Measurements from ENCODE around the gene FOXC1. TPM values are rescaled to one million over a fixed set of nuclear protein-coding genes. Genes with fewer than 3 reads are reported as not detected.

The FOXC1 gene
- total and polyA plus RNA-seq, 2 of the 13 experiments (the other 11 are each of a cell fraction or from before 2014, with no cell fraction given) = 0.44 to 0.55 TPM

DNA sequence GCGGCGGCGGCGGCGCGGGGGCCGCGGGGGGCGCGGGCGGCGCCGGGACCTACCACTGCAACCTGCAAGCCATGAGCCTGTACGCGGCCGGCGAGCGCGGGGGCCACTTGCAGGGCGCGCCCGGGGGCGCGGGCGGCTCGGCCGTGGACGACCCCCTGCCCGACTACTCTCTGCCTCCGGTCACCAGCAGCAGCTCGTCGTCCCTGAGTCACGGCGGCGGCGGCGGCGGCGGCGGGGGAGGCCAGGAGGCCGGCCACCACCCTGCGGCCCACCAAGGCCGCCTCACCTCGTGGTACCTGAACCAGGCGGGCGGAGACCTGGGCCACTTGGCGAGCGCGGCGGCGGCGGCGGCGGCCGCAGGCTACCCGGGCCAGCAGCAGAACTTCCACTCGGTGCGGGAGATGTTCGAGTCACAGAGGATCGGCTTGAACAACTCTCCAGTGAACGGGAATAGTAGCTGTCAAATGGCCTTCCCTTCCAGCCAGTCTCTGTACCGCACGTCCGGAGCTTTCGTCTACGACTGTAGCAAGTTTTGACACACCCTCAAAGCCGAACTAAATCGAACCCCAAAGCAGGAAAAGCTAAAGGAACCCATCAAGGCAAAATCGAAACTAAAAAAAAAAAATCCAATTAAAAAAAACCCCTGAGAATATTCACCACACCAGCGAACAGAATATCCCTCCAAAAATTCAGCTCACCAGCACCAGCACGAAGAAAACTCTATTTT lies 2.0 kb downstream of the FOXC1 start (continued):
- TF ChIP-seq, protein P1, sequence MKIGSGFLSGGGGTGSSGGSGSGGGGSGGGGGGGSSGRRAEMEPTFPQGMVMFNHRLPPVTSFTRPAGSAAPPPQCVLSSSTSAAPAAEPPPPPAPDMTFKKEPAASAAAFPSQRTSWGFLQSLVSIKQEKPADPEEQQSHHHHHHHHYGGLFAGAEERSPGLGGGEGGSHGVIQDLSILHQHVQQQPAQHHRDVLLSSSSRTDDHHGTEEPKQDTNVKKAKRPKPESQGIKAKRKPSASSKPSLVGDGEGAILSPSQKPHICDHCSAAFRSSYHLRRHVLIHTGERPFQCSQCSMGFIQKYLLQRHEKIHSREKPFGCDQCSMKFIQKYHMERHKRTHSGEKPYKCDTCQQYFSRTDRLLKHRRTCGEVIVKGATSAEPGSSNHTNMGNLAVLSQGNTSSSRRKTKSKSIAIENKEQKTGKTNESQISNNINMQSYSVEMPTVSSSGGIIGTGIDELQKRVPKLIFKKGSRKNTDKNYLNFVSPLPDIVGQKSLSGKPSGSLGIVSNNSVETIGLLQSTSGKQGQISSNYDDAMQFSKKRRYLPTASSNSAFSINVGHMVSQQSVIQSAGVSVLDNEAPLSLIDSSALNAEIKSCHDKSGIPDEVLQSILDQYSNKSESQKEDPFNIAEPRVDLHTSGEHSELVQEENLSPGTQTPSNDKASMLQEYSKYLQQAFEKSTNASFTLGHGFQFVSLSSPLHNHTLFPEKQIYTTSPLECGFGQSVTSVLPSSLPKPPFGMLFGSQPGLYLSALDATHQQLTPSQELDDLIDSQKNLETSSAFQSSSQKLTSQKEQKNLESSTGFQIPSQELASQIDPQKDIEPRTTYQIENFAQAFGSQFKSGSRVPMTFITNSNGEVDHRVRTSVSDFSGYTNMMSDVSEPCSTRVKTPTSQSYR (CRISPR knock-in tag; IDR thresholded peaks at IDR 0.05; ENCODE audit: borderline replicate concordance) = no peak
- TF ChIP-seq TCF12 (IDR thresholded peaks at IDR 0.05) = no peak
- no peak for TF ChIP-seq TCF12 (CRISPR knock-in tag; IDR thresholded peaks at IDR 0.05)
- TF ChIP-seq ZNF644 (CRISPR knock-in tag; IDR thresholded peaks at IDR 0.05; ENCODE audit: low read depth) = no peak
- TF ChIP-seq ZNF768 (CRISPR knock-in tag; IDR thresholded peaks at IDR 0.05) = no peak
- TF ChIP-seq, protein P2, sequence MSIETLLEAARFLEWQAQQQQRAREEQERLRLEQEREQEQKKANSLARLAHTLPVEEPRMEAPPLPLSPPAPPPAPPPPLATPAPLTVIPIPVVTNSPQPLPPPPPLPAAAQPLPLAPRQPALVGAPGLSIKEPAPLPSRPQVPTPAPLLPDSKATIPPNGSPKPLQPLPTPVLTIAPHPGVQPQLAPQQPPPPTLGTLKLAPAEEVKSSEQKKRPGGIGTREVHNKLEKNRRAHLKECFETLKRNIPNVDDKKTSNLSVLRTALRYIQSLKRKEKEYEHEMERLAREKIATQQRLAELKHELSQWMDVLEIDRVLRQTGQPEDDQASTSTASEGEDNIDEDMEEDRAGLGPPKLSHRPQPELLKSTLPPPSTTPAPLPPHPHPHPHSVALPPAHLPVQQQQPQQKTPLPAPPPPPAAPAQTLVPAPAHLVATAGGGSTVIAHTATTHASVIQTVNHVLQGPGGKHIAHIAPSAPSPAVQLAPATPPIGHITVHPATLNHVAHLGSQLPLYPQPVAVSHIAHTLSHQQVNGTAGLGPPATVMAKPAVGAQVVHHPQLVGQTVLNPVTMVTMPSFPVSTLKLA (IDR thresholded peaks at IDR 0.05) = no peak
- TF ChIP-seq ZNF605 (CRISPR knock-in tag; IDR thresholded peaks at IDR 0.05) = 0 out of 2 replicates have a peak, but pooled peaks have one; percentile 18
- TF ChIP-seq ZNF225 (CRISPR knock-in tag; IDR thresholded peaks at IDR 0.05) = 0 out of 2 replicates have a peak, but pooled peaks have one; percentile 41
- TF ChIP-seq SETDB1 (CRISPR knock-in tag; IDR thresholded peaks at IDR 0.05; ENCODE audit: borderline replicate concordance) = no peak
- TF ChIP-seq, protein P3, sequence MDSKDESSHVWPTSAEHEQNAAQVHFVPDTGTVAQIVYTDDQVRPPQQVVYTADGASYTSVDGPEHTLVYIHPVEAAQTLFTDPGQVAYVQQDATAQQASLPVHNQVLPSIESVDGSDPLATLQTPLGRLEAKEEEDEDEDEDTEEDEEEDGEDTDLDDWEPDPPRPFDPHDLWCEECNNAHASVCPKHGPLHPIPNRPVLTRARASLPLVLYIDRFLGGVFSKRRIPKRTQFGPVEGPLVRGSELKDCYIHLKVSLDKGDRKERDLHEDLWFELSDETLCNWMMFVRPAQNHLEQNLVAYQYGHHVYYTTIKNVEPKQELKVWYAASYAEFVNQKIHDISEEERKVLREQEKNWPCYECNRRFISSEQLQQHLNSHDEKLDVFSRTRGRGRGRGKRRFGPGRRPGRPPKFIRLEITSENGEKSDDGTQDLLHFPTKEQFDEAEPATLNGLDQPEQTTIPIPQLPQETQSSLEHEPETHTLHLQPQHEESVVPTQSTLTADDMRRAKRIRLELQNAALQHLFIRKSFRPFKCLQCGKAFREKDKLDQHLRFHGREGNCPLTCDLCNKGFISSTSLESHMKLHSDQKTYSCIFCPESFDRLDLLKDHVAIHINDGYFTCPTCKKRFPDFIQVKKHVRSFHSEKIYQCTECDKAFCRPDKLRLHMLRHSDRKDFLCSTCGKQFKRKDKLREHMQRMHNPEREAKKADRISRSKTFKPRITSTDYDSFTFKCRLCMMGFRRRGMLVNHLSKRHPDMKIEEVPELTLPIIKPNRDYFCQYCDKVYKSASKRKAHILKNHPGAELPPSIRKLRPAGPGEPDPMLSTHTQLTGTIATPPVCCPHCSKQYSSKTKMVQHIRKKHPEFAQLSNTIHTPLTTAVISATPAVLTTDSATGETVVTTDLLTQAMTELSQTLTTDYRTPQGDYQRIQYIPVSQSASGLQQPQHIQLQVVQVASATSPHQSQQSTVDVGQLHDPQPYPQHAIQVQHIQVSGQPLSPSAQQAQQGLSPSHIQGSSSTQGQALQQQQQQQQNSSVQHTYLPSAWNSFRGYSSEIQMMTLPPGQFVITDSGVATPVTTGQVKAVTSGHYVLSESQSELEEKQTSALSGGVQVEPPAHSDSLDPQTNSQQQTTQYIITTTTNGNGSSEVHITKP (CRISPR knock-in tag; IDR thresholded peaks at IDR 0.05; ENCODE audit: low read depth) = no peak
- TF ChIP-seq, protein P4, sequence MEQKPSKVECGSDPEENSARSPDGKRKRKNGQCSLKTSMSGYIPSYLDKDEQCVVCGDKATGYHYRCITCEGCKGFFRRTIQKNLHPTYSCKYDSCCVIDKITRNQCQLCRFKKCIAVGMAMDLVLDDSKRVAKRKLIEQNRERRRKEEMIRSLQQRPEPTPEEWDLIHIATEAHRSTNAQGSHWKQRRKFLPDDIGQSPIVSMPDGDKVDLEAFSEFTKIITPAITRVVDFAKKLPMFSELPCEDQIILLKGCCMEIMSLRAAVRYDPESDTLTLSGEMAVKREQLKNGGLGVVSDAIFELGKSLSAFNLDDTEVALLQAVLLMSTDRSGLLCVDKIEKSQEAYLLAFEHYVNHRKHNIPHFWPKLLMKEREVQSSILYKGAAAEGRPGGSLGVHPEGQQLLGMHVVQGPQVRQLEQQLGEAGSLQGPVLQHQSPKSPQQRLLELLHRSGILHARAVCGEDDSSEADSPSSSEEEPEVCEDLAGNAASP (CRISPR knock-in tag; IDR thresholded peaks at IDR 0.05; ENCODE audit: borderline replicate concordance) = no peak
- TF ChIP-seq ZEB1 (IDR thresholded peaks at IDR 0.05; ENCODE audit: insufficient replicate concordance, low read depth) = no peak
- TF ChIP-seq MEIS1 (CRISPR knock-in tag; IDR thresholded peaks at IDR 0.05; ENCODE audit: borderline replicate concordance) = no peak
- no peak for TF ChIP-seq BORCS8-MEF2B (CRISPR knock-in tag; IDR thresholded peaks at IDR 0.05)
- TF ChIP-seq ZNF879 (CRISPR knock-in tag; IDR thresholded peaks at IDR 0.05) = no peak
- no peak for TF ChIP-seq GPN1 (CRISPR knock-in tag; IDR thresholded peaks at IDR 0.05; ENCODE audit: borderline replicate concordance)
- peak; percentile 90; the same call in 1 of the 2 replicates for TF ChIP-seq MTF2 (CRISPR knock-in tag; IDR thresholded peaks at IDR 0.05; ENCODE audit: borderline replicate concordance)
- TF ChIP-seq POLR2G (IDR thresholded peaks at IDR 0.05; ENCODE audit: low read depth, low read length) = peak; percentile 39; the same call in 1 of the 2 replicates
- no peak for TF ChIP-seq ZKSCAN1 (IDR thresholded peaks at IDR 0.05; ENCODE audit: low read length)
- TF ChIP-seq RORA (CRISPR knock-in tag; IDR thresholded peaks at IDR 0.05) = no peak

Measured in HepG2 (cell line).